Activated T-helper 2 cell treated with anti-CD3 and anti-CD28 coated beads, Interferon-gamma antibody, Interleukin-2, Interleukin-4, amounts not matched to agents 10 μg/mL and 5 μg/mL and 100 μg/mL, durations not matched to agents 14 hours and 24 hours and 36 hours (primary cell): Measurements from ENCODE around the gene MED27. TPM values are rescaled to one million over a fixed set of nuclear protein-coding genes. Genes with fewer than 3 reads are reported as not detected.
"Not testable (repeated sequence)": the region's sequence is repeated elsewhere in the genome, so short reads cannot be mapped to it uniquely, and the experiment has no call there.

Experiments
- DNase-seq: peaks from one replicate; pipeline ENCODE4 v3.0.0; 2021; ENCODE audit warnings: low spot score
- H3K27ac Mint-ChIP-seq: one replicate; pipeline ENCODE4 v1.8.0; 2021; ENCODE audit warnings: mixed read lengths
- H3K27me3 Mint-ChIP-seq: one replicate; pipeline ENCODE4 v1.8.0; 2021; ENCODE audit warnings: low read depth, mixed read lengths
- H3K36me3 Mint-ChIP-seq: one replicate; pipeline ENCODE4 v1.8.0; 2021; ENCODE audit warnings: low read depth, mixed read lengths
- H3K4me1 Mint-ChIP-seq: one replicate; pipeline ENCODE4 v1.8.0; 2021; ENCODE audit warnings: low read depth, mixed read lengths
- H3K4me3 Mint-ChIP-seq: one replicate; pipeline ENCODE4 v1.8.0; 2021; ENCODE audit warnings: low read depth, mild to moderate bottlenecking, moderate library complexity, mixed read lengths
- H3K9me3 Mint-ChIP-seq: one replicate; pipeline ENCODE4 v1.8.0; 2021; ENCODE audit warnings: mixed read lengths
- intact Hi-C: fragments of 100-400 bp; cut with micrococcal nuclease; formaldehyde crosslinking; loops from one replicate; pipeline ENCODE4 v1.15.1; 2023
- total RNA-seq: library from RNA; stranded (reverse); gene quantifications from 2 replicates; pipeline ENCODE4 v1.2.3, GENCODE V29; 2022

MED27 gene
- total RNA-seq, 1 donor from 2014 or later, result 37.2 TPM

DNA sequence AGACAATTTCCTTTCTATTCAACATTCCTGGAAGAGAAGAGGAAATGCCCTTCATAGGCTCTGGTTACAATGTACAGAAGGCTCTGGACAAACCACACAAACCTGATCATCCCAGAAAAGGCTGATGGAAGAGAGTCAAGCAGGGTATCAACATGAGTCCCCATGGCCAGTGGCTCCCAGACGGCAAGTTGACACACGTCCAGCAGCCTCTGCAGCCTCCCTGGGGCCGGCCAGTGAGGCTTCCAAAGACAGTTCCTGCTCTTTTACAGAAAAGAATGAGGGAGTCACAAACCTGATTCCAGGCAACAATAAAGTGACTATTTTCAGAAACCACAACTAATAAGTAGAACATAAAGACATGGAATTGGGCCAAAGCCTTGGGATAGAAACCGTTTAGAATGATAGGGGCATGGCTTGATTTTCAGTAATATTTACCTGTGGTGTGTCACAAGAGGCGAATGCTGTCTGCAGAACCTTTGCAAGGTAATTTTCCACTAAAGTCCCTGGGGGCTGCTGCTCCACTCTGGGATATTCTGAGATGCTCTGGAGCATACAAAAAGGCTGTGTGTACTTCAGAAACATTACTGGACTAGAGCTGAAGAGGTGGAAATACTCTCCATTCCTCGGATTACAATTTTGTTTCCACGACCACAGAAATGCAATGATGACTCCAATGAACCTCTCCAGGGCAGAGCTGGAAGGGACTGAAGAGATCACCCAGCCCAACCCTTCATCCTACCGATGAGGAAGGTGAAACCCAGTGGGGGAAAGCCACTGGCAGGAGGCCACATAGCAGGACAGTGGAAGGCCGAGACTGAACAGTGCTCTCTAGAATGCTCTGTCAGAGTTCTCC is 10.4 kb downstream of the MED27 start:
- no peak overlapping the region for H3K4me3 Mint-ChIP-seq
- DNase-seq, result no peak
- intact Hi-C loops, result no loop called here
- peaks cover 7% of the 10 kb centered on the region for H3K4me1 Mint-ChIP-seq
- H3K9me3 Mint-ChIP-seq, result no peaks in the 10 kb centered on the region
- H3K27ac Mint-ChIP-seq, result no peak overlapping the region
- H3K36me3 Mint-ChIP-seq, result peaks cover 9% of the 10 kb centered on the region
- H3K27me3 Mint-ChIP-seq, result no peaks in the 10 kb centered on the region

DNA sequence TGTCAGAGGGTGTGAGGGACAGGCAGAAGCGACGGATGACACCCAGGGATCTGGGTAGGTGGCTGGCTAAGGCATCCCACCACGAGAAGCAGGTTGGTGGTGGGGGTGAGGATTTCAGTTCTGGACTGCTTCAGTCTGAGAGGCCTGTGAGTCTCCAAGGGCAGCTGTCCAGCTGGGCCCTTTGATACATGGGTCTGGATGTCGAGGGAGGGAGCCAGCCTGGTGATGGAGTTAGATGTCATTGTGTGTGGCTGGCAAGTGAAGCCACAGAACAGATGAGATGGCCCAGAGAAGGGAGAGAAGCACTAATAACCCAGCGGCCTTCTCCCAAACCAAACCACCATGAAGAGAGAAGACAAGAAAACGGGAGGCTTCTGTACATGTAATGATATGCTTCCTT is 11.1 kb downstream of the MED27 start:
- no peak overlapping the region for H3K27ac Mint-ChIP-seq
- H3K36me3 Mint-ChIP-seq, result peaks cover 9% of the 10 kb centered on the region
- peaks cover 7% of the 10 kb centered on the region for H3K4me1 Mint-ChIP-seq
- no peaks in the 10 kb centered on the region for H3K27me3 Mint-ChIP-seq
- intact Hi-C loops, result no loop called here
- no peak overlapping the region for H3K4me3 Mint-ChIP-seq
- no peak for DNase-seq
- H3K9me3 Mint-ChIP-seq, result no peaks in the 10 kb centered on the region

DNA sequence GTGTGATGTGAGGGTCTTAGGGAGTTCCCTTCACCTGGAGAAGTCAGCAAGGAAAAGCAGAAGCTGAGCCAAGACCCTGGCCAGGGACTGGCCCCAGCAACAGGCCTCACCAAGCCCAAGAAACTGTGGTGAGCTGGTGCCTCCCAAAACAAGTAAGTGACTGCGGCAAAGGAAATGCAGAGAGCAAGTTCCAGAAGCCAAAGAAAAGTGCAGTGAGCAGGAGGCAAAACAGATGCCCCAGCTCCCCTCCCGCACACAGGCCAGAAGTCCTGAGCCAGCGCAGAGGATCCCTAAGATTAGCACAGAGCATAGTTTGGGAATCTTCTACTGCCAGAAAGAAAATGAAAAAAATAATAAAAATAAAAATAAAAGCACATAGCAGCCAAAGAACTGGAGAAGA is 13.2 kb downstream of the MED27 start:
- intact Hi-C loops, result no loop called here
- H3K4me1 Mint-ChIP-seq, result peaks cover 5% of the 10 kb centered on the region
- H3K27me3 Mint-ChIP-seq, result no peaks in the 10 kb centered on the region
- no peak overlapping the region for H3K27ac Mint-ChIP-seq
- peaks cover 9% of the 10 kb centered on the region for H3K36me3 Mint-ChIP-seq
- no peaks in the 10 kb centered on the region for H3K9me3 Mint-ChIP-seq
- no peak overlapping the region for H3K4me3 Mint-ChIP-seq
- DNase-seq, result no peak

DNA sequence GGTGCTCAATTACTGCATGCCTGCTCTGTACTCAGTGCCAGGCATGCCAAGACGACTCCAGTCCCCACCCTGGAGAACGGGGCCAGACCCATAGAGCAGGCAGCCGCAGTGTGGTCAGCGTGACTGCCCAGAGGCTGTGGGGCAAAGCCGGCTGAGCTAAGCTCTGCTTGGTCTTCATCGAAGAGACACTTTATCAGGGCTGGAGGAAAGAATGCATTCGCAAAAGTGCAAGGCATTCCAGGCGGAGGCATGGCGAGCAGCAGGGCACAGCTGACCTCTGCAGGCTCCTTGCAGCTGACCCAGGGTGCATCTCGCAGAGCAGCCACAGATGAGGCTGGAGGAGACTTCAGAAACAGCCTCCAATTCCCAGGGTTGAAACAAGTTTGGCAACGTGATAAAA is 13.6 kb downstream of the MED27 start:
- peaks cover 9% of the 10 kb centered on the region for H3K36me3 Mint-ChIP-seq
- H3K27ac Mint-ChIP-seq, result no peak overlapping the region
- peaks cover 5% of the 10 kb centered on the region for H3K4me1 Mint-ChIP-seq
- no peaks in the 10 kb centered on the region for H3K27me3 Mint-ChIP-seq
- H3K9me3 Mint-ChIP-seq, result no peaks in the 10 kb centered on the region
- no peak for DNase-seq
- H3K4me3 Mint-ChIP-seq, result no peak overlapping the region
- intact Hi-C loops, result no loop called here

DNA sequence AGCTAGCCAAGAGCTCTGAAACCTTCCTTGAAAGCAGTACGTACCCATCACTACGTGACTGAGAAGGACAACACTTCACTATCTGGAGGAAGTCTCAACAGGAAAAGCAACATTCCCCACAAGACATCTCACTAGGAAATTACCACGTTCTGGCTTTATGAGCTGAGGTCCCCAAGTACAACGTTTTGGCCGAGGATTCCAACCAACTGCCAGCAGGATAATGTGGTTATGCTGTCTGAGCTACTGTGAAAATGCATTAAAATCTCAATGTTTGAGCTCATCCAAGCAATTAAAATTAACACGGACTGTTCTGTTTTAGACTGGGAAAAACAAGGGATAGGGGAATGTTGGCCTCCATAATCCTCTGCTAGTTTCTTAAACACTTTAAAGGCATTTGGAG is 16.4 kb downstream of the MED27 start:
- Mint-ChIP-seq H3K9me3 (peaks cover 17% of the 10 kb centered on the region), H3K4me3 (no peak overlapping the region), H3K36me3 (peaks cover 30% of the 10 kb centered on the region), H3K27me3 (no peaks in the 10 kb centered on the region), H3K4me1 (peaks cover 3% of the 10 kb centered on the region), H3K27ac (no peak overlapping the region)
- no peak for DNase-seq
- intact Hi-C loops, result no loop called here

DNA sequence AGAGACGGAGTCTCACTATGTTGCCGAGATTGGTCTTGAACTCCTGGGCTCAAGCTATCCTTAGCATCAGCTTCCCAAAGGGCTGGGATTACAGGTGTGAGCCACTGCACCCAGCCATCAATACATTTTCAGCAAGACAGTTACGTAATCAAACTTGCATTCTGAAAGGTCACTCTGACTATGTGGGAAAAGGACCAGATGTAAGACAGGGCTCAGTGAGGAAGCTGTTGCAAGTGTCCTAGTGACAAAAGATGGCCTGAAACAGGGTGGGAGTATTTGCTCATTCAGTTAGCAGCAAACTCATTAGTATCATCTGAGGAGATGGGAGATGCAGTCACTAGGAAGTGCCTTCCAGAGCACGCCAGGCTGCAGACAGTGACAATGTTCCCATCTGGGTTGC is 16.9 kb downstream of the MED27 start:
- intact Hi-C loops, result no loop called here
- no peak overlapping the region for H3K4me3 Mint-ChIP-seq
- DNase-seq, result no peak
- H3K9me3 Mint-ChIP-seq, result peaks cover 21% of the 10 kb centered on the region
- peaks cover 31% of the 10 kb centered on the region for H3K36me3 Mint-ChIP-seq
- no peaks in the 10 kb centered on the region for H3K27me3 Mint-ChIP-seq
- peaks cover 3% of the 10 kb centered on the region for H3K4me1 Mint-ChIP-seq
- H3K27ac Mint-ChIP-seq, result no peak overlapping the region

DNA sequence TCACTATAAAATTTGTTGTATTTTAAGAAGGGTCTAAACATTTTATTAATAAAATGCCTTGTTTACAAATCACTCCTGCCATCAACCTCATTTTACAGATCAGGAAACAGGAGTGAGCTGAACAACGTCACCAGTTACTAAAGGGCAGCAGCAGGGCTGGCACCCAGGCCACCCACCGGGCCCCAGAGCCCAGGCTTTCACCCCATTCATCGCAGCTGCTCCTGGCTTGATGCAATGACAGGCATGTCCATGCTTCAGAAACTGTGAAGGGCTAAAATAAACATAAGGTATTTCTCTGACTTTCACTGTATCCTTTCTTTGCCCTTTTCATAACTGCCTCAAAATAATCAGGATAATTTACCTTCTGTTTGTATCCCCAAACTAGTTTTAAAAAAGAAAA is 18.1 kb downstream of the MED27 start:
- Mint-ChIP-seq H3K9me3 (peaks cover 21% of the 10 kb centered on the region), H3K4me3 (no peak overlapping the region), H3K4me1 (no peaks in the 10 kb centered on the region), H3K36me3 (peaks cover 31% of the 10 kb centered on the region), H3K27ac (no peak overlapping the region), H3K27me3 (no peaks in the 10 kb centered on the region)
- intact Hi-C loops, result no loop called here
- DNase-seq, result no peak

DNA sequence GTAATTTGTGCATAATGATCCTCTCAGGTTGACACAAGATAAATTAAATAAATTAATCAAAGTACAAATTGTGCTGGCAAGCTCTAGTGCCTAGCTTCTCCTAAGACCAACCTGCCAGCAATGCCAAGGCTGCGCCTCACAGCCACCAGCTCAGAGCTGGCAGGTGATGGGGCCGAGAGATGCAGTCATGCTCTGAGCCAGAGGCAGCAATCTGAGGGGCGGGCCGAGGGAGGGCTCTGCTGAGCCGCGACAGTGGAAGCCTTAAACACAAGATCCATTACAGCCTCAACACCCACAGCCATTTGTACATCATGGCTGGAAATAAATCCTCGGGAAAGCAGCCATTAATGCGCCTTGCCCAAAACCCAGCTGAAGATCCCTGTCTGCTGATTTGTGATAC is 20.3 kb downstream of the MED27 start:
- H3K27ac Mint-ChIP-seq, result no peak overlapping the region
- no peaks in the 10 kb centered on the region for H3K4me1 Mint-ChIP-seq
- no peak for DNase-seq
- peaks cover 21% of the 10 kb centered on the region for H3K9me3 Mint-ChIP-seq
- intact Hi-C loops, result no loop called here
- no peak overlapping the region for H3K4me3 Mint-ChIP-seq
- peaks cover 31% of the 10 kb centered on the region for H3K36me3 Mint-ChIP-seq
- H3K27me3 Mint-ChIP-seq, result no peaks in the 10 kb centered on the region

DNA sequence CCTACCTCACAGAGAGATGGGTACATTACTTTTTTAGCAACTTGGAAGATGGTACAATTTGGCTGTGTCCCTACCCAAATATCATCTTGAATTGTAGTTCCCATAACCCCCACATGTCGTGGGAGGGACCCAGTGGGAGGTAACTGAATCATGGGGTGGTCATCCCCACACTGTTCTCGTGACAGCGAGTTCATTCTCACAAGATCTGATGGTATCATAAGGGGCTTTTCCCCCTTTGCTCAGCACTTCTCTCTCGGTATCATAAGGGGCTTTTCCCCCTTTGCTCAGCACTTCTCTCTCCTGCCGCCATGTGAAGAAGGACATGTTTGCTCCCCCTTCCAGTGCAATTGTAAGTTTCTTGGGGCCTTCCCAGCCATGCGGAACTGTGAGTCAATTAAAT is 21.4 kb downstream of the MED27 start:
- H3K27me3 Mint-ChIP-seq, H3K4me1 Mint-ChIP-seq, DNase-seq, H3K4me3 Mint-ChIP-seq, intact Hi-C loops, H3K27ac Mint-ChIP-seq: not testable (repeated sequence)
- Mint-ChIP-seq H3K9me3 (peaks cover 21% of the 10 kb centered on the region), H3K36me3 (peaks cover 31% of the 10 kb centered on the region)

DNA sequence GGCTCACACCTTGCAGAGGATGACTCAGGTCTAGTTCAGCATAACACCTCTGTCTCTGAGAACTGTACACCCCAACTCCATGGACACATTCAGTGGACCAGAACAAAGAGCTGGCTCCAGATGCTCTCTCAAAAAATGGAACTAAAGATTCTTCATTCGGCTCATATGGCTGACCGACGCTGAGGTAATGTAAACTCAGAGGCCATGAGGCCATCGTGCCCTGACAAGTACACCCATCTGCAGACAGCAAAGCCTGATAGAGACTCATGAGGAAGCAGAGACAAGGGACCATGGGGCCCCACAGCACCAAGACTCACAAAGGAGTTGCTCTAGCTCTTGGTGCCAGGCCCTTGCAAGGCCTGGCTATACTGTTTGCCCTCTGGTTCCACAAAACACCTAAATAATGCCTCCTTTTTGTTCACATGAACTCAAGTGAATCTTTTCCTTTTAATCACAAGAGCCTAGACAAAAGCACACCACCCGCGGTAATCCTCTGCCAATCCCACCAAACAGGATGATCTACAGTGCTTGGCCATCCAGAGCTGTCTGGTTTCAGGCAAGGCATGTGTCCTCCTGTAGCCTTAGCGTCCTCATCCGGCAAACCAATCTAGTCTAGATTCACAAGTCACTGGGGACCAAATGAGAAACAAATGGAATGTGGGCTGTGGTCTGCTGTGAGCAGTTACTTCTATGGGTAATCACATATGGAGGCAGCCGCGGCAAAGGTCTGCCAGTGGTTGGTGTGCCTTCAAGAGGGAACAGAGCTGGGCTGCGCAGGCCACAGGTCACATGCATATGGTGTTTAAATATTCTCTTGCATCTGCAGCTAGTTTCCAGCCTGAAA is 22.7 kb downstream of the MED27 start:
- Mint-ChIP-seq H3K4me3 (no peak overlapping the region), H3K27ac (no peak overlapping the region), H3K36me3 (peaks cover 31% of the 10 kb centered on the region), H3K9me3 (peaks cover 21% of the 10 kb centered on the region), H3K27me3 (no peaks in the 10 kb centered on the region), H3K4me1 (no peaks in the 10 kb centered on the region)
- intact Hi-C loops, result no loop called here
- DNase-seq, result no peak

DNA sequence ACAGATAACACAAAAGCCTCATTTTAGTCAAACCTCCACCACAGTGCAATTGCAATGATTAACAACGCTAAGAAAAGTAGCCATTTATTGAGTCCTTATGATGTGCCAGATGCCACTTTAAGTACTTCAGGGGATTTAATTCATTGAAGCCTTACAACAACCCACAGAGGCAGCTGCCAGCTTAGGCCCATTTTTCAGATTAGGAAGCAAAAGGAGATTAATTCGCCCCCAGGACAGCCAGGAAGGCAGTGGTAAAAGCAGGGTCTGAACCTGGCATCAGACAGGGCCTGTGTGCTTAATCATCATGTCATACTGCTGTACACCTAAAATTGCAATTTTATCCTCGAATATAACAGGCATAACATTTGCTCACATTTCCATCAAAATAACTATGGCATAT is 23.9 kb downstream of the MED27 start:
- Mint-ChIP-seq H3K27ac (no peak overlapping the region), H3K4me3 (no peak overlapping the region)
- DNase-seq, result no peak

DNA sequence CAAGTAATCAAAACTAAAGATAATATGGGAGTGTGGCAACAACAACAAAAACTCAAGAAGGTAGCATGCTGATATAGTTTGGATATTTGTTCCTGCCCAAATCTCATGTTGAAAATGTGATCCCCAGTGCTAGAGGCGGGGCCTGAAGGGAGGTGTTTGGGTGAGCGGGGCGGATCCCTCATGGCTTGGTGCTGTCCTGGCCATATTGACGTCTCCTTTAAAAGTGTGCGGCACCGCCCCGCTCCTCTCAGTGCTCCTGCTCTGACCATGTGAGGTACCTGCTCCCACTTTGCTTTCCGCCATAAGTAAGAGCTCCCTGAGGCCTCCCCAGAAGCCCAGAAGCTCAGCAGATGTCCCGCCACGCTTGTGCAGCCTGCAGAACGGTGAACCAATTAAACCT is 25.6 kb downstream of the MED27 start:
- no peaks in the 10 kb centered on the region for H3K27me3 Mint-ChIP-seq
- intact Hi-C loops, result no loop called here
- no peaks in the 10 kb centered on the region for H3K4me1 Mint-ChIP-seq

More for the DNA sequence above, 23.9 kb downstream of the MED27 start:
- Mint-ChIP-seq H3K27me3 (no peaks in the 10 kb centered on the region), H3K9me3 (peaks cover 21% of the 10 kb centered on the region), H3K4me1 (no peaks in the 10 kb centered on the region), H3K36me3 (peaks cover 28% of the 10 kb centered on the region)
- intact Hi-C loops, result no loop called here

DNA sequence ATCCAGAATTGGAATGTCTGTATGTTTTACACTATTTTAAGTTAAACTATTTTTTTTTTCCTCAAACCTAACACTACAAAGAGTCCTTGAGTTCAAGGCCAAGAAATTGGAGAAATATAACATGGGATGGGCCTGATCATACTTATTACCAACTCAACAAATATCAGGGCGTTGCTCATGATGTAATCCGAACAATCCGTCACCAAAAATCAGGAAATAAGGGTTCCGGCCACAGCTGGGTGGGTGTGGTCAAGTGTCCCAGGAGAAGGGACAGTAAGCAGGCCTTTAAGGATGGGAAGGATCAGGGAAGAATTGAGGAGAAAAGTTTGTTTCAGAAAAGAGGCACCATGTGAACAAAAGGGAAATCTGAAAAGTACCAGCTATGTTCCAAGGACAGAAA is 29.8 kb downstream of the MED27 start:
- Mint-ChIP-seq H3K4me1 (no peaks in the 10 kb centered on the region), H3K27me3 (no peaks in the 10 kb centered on the region), H3K27ac (no peak overlapping the region), H3K36me3 (no peaks in the 10 kb centered on the region), H3K4me3 (no peak overlapping the region), H3K9me3 (no peaks in the 10 kb centered on the region)
- intact Hi-C loops, result no loop called here
- no peak for DNase-seq

More for the DNA sequence above, 25.6 kb downstream of the MED27 start:
- H3K4me3 Mint-ChIP-seq, result no peak overlapping the region
- no peak overlapping the region for H3K27ac Mint-ChIP-seq
- peaks cover 11% of the 10 kb centered on the region for H3K9me3 Mint-ChIP-seq
- H3K36me3 Mint-ChIP-seq, result peaks cover 12% of the 10 kb centered on the region
- no peak for DNase-seq
